Lower leg skin (tissue), 3 donors: Measurements from ENCODE around the gene TPM2.
"Not testable (repeated sequence)": the region's sequence is repeated elsewhere in the genome, so short reads cannot be mapped to it uniquely, and the experiment has no call there.

Experiments used
- CTCF ChIP-seq, 3 donors: fragments of 450-650 bp; IDR thresholded peaks; one replicate each; pipeline ENCODE4 v1.5.1; 2016; ENCODE audit warnings: antibody characterized with exemption in 3 of 3, mild to moderate bottlenecking in 3 of 3, moderate library complexity in 2 of 3
- POLR2A ChIP-seq, 2 donors: fragments of 450-650 bp; IDR thresholded peaks; one replicate each; pipeline ENCODE4 v1.6.1; 2016 to 2017; ENCODE audit warnings: antibody characterized with exemption in 2 of 2, mild to moderate bottlenecking in 1 of 2, moderate library complexity in 1 of 2

GRCh38 chr9:35636877-35637246 is 52.9 kb downstream of the TPM2 start:
- not testable (repeated sequence) for TF ChIP-seq CTCF, POLR2A (IDR thresholded peaks at IDR 0.05)
